Mucosa of gallbladder (tissue), 1 donor: ENCODE data around the gene LCE7A. TPM values are rescaled to one million over a fixed set of nuclear protein-coding genes. Genes with fewer than 3 reads are reported as not detected.

Experiments used
- DNase-seq: peaks from one replicate; pipeline ENCODE4 v3.0.0-alpha.2; 2020; ENCODE audit warnings: low spot score
- total RNA-seq: library from RNA; stranded (reverse); gene quantifications from one replicate; pipeline ENCODE4 v1.2.1, GENCODE V29; 2021
- donor health status: DM: no; HTN: no; CAD: no.

LCE7A gene
- total RNA-seq, result not detected

GRCh38 chr1:152859696-152860095 lies at the start of gene LCE7A:
Gene LCE7A (plus strand): TSS chr1:152859996. CDS start chr1:152860698, 702 bp downstream.
- no peak for DNase-seq

GRCh38 chr1:152811050-152811449 lies 48.7 kb upstream of the LCE7A start:
- no peak for DNase-seq

GRCh38 chr1:152811671-152812070 lies 48.1 kb upstream of the LCE7A start, which contains the start of gene LCE1B:
Gene LCE1B (plus strand): TSS chr1:152811971. CDS start chr1:152812447, 476 bp downstream.
- no peak for DNase-seq

- DNase-seq, result no peak
Observed at GRCh38 chr1:152817309-152817708, 42.5 kb upstream of the LCE7A start.

GRCh38 chr1:152823294-152823693 lies 36.5 kb upstream of the LCE7A start:
- no peak for DNase-seq

- DNase-seq, result no peak
Observed at GRCh38 chr1:152824964-152825363, 34.8 kb upstream of the LCE7A start.

- DNase-seq, result no peak
Observed at GRCh38 chr1:152827173-152827572, 32.6 kb upstream of the LCE7A start, which contains the start of gene LCE1A. Gene LCE1A (plus strand): TSS chr1:152827473. CDS start chr1:152827473, 0 bp downstream.

GRCh38 chr1:152836870-152837269 lies 22.9 kb upstream of the LCE7A start:
- no peak for DNase-seq

- DNase-seq, result no peak
Observed at GRCh38 chr1:152842556-152842955, 17.2 kb upstream of the LCE7A start, which contains the start of gene LCE6A. Gene LCE6A (plus strand): TSS chr1:152842856. CDS start chr1:152843521, 665 bp downstream.

- DNase-seq, result no peak
Observed at GRCh38 chr1:152855661-152856060, 4.1 kb upstream of the LCE7A start.

GRCh38 chr1:152858062-152858461 lies 1.7 kb upstream of the LCE7A start:
- DNase-seq, result no peak

GRCh38 chr1:152860129-152860528 lies 333 bp downstream of the LCE7A start:
- DNase-seq, result no peak

- no peak for DNase-seq
Observed at GRCh38 chr1:152861374-152861773, 1.6 kb downstream of the LCE7A start.

GRCh38 chr1:152864443-152864842 lies 4.6 kb downstream of the LCE7A start:
- no peak for DNase-seq

- DNase-seq, result no peak
Observed at GRCh38 chr1:152866321-152866720, 6.5 kb downstream of the LCE7A start.

- peak; percentile 67 for DNase-seq
Observed at GRCh38 chr1:152869808-152870419, 10.1 kb downstream of the LCE7A start.

GRCh38 chr1:152870831-152871730 lies 11.3 kb downstream of the LCE7A start:
- DNase-seq, result no peak

GRCh38 chr1:152871731-152872126 lies 11.9 kb downstream of the LCE7A start:
- no peak for DNase-seq

GRCh38 chr1:152873495-152873894 lies 13.7 kb downstream of the LCE7A start:
- no peak for DNase-seq

GRCh38 chr1:152876827-152877226 lies 17.0 kb downstream of the LCE7A start:
- no peak for DNase-seq

- no peak for DNase-seq
Observed at GRCh38 chr1:152878042-152878441, 18.2 kb downstream of the LCE7A start, which contains the start of gene SMCP. Gene SMCP (plus strand): TSS chr1:152878322. CDS start chr1:152884423, 6,101 bp downstream.

GRCh38 chr1:152879559-152880198 lies 19.9 kb downstream of the LCE7A start:
- DNase-seq, result no peak
